ENCODE results near the gene TLCD4. TPM values are rescaled to one million over a fixed set of nuclear protein-coding genes. Genes with fewer than 3 reads are reported as not detected.

The TLCD4 gene
- total and polyA plus RNA-seq, 7 donors = 0.69 to 26.9 (median 14.3) TPM

GRCh38 chr1:95113684-95114083 lies 3.5 kb upstream of the TLCD4 start:
- WGBS, 3 donors = 97 to 100% (median 98%) methylated on average over 1 of the region's 1 CpG
- ATAC-seq = no peak
- H3K27me3 ChIP-seq (ENCODE audit: insufficient read depth in 3 of 3, low read length in 2 of 3) = no peaks in the 10 kb centered on the region
- no peak overlapping the region for H3K4me3 ChIP-seq
- H3K4me1 ChIP-seq = peaks cover 4% of the 10 kb centered on the region
- no peak for DNase-seq
- H3K27ac ChIP-seq = no peak overlapping the region
- H3K9me3 ChIP-seq = no peaks in the 10 kb centered on the region
- intact Hi-C loops (cut with DNase I) = no loop called here
- TF ChIP-seq CTCF (IDR thresholded peaks at IDR 0.05) = no peak
- H3K36me3 ChIP-seq (ENCODE audit: insufficient read depth in 1 of 2, low read depth in 1 of 2) = no peaks in the 10 kb centered on the region

GRCh38 chr1:95115708-95116137 lies 1.4 kb upstream of the TLCD4 start:
- intact Hi-C loops (cut with DNase I) = loop anchor here (5.0 kb wide), 3 partner anchors 33 to 117 kb away; partner anchors contain the start of genes ALG14 (in 1 of the 2) and RWDD3 (in 1 of the 2)
- no peak for ATAC-seq

GRCh38 chr1:95116580-95117206 lies 462 bp upstream of the TLCD4 start:
- 2 to 4% (median 3%) methylated on average over 17 of the region's 17 CpGs for WGBS, 3 donors
- no peaks in the 10 kb centered on the region for H3K9me3 ChIP-seq
- H3K4me3 ChIP-seq = peak overlapping the region; percentile 78
- no peaks in the 10 kb centered on the region for H3K27me3 ChIP-seq (ENCODE audit: insufficient read depth in 3 of 3, low read length in 2 of 3)
- no peaks in the 10 kb centered on the region for H3K36me3 ChIP-seq (ENCODE audit: insufficient read depth in 1 of 2, low read depth in 1 of 2)
- peaks cover 13% of the 10 kb centered on the region for H3K4me1 ChIP-seq
- peak; percentile 29 to 61 for DNase-seq
- peak; percentile 46 for TF ChIP-seq CTCF (IDR thresholded peaks at IDR 0.05)
- intact Hi-C loops (cut with DNase I) = loop anchor here (5.0 kb wide), 3 partner anchors 34 to 116 kb away; partner anchors contain the start of genes ALG14 (in 1 of the 2) and RWDD3 (in 1 of the 2)
- peak; percentile 58 to 75 (median 68) for ATAC-seq
- H3K27ac ChIP-seq = peak overlapping the region; percentile 79

More at GRCh38 chr1:95115708-95116137, 1.4 kb upstream of the TLCD4 start:
- WGBS, 3 donors = 84 to 91% (median 89%) methylated on average over 3 of the region's 3 CpGs
- H3K4me1 ChIP-seq = peaks cover 13% of the 10 kb centered on the region
- H3K27me3 ChIP-seq (ENCODE audit: insufficient read depth in 3 of 3, low read length in 2 of 3) = no peaks in the 10 kb centered on the region
- no peak for DNase-seq
- no peak overlapping the region for H3K27ac ChIP-seq
- TF ChIP-seq CTCF (IDR thresholded peaks at IDR 0.05) = no peak
- H3K36me3 ChIP-seq (ENCODE audit: insufficient read depth in 1 of 2, low read depth in 1 of 2) = no peaks in the 10 kb centered on the region
- no peaks in the 10 kb centered on the region for H3K9me3 ChIP-seq
- H3K4me3 ChIP-seq = no peak overlapping the region

- ATAC-seq (no peak), DNase-seq (no peak)
- Histone ChIP-seq H3K4me1 (peaks cover 15% of the 10 kb centered on the region), H3K27me3 (ENCODE audit: insufficient read depth in 3 of 3, low read length in 2 of 3) (no peaks in the 10 kb centered on the region), H3K36me3 (ENCODE audit: insufficient read depth in 1 of 2, low read depth in 1 of 2) (no peaks in the 10 kb centered on the region), H3K4me3 (peak overlapping the region; percentile 78), H3K9me3 (no peaks in the 10 kb centered on the region), H3K27ac (peak overlapping the region; percentile 79)
- WGBS, 3 donors = 15 to 25% (median 16%) methylated on average over 10 of the region's 10 CpGs
- intact Hi-C loops (cut with DNase I) = loop anchor here (5.0 kb wide), 3 partner anchors 36 to 114 kb away; partner anchors contain the start of genes ALG14 (in 1 of the 2) and RWDD3 (in 1 of the 2)
- TF ChIP-seq CTCF (IDR thresholded peaks at IDR 0.05) = no peak
These were observed 928 bp downstream of the TLCD4 start for GRCh38 chr1:95118067-95118499.

Data from psoas muscle (tissue), 8 donors.